OCI-LY1 (cell line): ENCODE results near the gene PDHX.

ENCODE experiments used
- H2AFZ ChIP-seq: fragments of 200-600 bp; sonication (generic), shearing (Covaris generic); 2 replicates; pipeline ENCODE4 v1.6.0; 2014; ENCODE audit warnings: antibody characterized with exemption, mild to moderate bottlenecking, low read length
- H3F3A ChIP-seq: fragments of 200-600 bp; sonication (generic), shearing (Covaris generic); 2 replicates; pipeline ENCODE4 v1.6.0; 2014; ENCODE audit warnings: mild to moderate bottlenecking, antibody characterized with exemption, low read length, moderate library complexity; ENCODE audit not compliant: insufficient read depth
- H3K27ac ChIP-seq: fragments of 200-600 bp; sonication (generic); 2 replicates; pipeline ENCODE4 v1.5.1; 2014; ENCODE audit warnings: low read length, mixed run types, mild to moderate bottlenecking, low read depth; ENCODE audit not compliant: poor library complexity, severe bottlenecking
- H3K27me3 ChIP-seq: fragments of 200-600 bp; sonication (generic); 2 replicates; pipeline ENCODE4 v1.6.0; 2014; ENCODE audit warnings: antibody characterized with exemption, mild to moderate bottlenecking, low read length, moderate library complexity; ENCODE audit not compliant: insufficient read depth
- H3K36me3 ChIP-seq: fragments of 200-600 bp; sonication (generic); 2 replicates; pipeline ENCODE4 v1.6.1; 2014; ENCODE audit warnings: mild to moderate bottlenecking, antibody characterized with exemption, low read length, moderate library complexity, mixed read lengths; ENCODE audit not compliant: insufficient read depth
- H3K4me1 ChIP-seq: fragments of 200-600 bp; sonication (generic); 2 replicates; pipeline ENCODE4 v1.5.1; 2014; ENCODE audit warnings: mild to moderate bottlenecking, low read length, moderate library complexity; ENCODE audit not compliant: insufficient read depth, severe bottlenecking
- H3K4me2 ChIP-seq: fragments of 200-600 bp; sonication (generic), shearing (Covaris generic); 2 replicates; pipeline ENCODE4 v1.6.1; 2014; ENCODE audit warnings: low read length
- H3K4me3 ChIP-seq: fragments of 200-600 bp; sonication (generic); 2 replicates; pipeline ENCODE4 v1.5.1; 2014; ENCODE audit warnings: low read length, low read depth, mild to moderate bottlenecking, mixed read lengths; ENCODE audit not compliant: poor library complexity, severe bottlenecking
- H3K79me2 ChIP-seq: fragments of 200-600 bp; shearing (Covaris generic); 2 replicates; pipeline ENCODE4 v1.6.1; 2016; ENCODE audit warnings: mixed run types, low read length, mixed read lengths; ENCODE audit not compliant: insufficient read depth
- H3K9ac ChIP-seq: fragments of 200-600 bp; sonication (generic), shearing (Covaris generic); 2 replicates; pipeline ENCODE4 v1.6.1; 2014; ENCODE audit warnings: mild to moderate bottlenecking, low read length, mixed read lengths
- H3K9me2 ChIP-seq: fragments of 200-600 bp; sonication (generic), shearing (Covaris generic); 2 replicates; pipeline ENCODE4 v1.6.1; 2014; ENCODE audit warnings: low read depth, mild to moderate bottlenecking, low read length, mixed read lengths
- H3K9me3 ChIP-seq: fragments of 200-600 bp; shearing (Covaris generic); 2 replicates; pipeline ENCODE4 v1.6.1; 2014; ENCODE audit warnings: low read length, mixed read lengths
- H4K20me1 ChIP-seq: fragments of 200-600 bp; sonication (generic), shearing (Covaris generic); 2 replicates; pipeline ENCODE4 v1.6.0; 2016; ENCODE audit warnings: mild to moderate bottlenecking, low read length; ENCODE audit not compliant: insufficient read depth
- CTCF ChIP-seq: fragments of 200-600 bp; sonication (generic), shearing (Covaris generic); IDR thresholded peaks from 2 replicates; pipeline ENCODE4 v1.5.1; 2017; ENCODE audit warnings: mild to moderate bottlenecking, antibody characterized with exemption, low read length, moderate library complexity, mixed read lengths
- EZH2 ChIP-seq: fragments of 200-600 bp; sonication (generic), shearing (Covaris generic); IDR thresholded peaks from 2 replicates; pipeline ENCODE4 v1.8.0; 2017; ENCODE audit warnings: borderline replicate concordance, mixed run types, mild to moderate bottlenecking, antibody characterized with exemption, low read length, moderate library complexity, mixed read lengths

The PDHX gene

GRCh38 chr11:35035894-35036408 is 119.5 kb downstream of the PDHX start:
- Histone ChIP-seq H3K9ac (no peak overlapping the region), H3K4me2 (no peak overlapping the region), H3K4me3 (no peak overlapping the region), H3F3A (no peaks in the 10 kb centered on the region), H3K9me2 (no peaks in the 10 kb centered on the region), H3K4me1 (no peaks in the 10 kb centered on the region), H3K79me2 (no peaks in the 10 kb centered on the region), H2AFZ (no peak overlapping the region), H3K36me3 (no peaks in the 10 kb centered on the region), H3K27me3 (no peaks in the 10 kb centered on the region), H4K20me1 (no peaks in the 10 kb centered on the region), H3K9me3 (no peaks in the 10 kb centered on the region), H3K27ac (no peak overlapping the region)
- TF ChIP-seq CTCF (no peak), EZH2 (no peak)

GRCh38 chr11:35036639-35037038 is 120.2 kb downstream of the PDHX start:
- Histone ChIP-seq H3K4me1 (no peaks in the 10 kb centered on the region), H3K9ac (no peak overlapping the region), H3K27ac (no peak overlapping the region)

GRCh38 chr11:35038211-35038928 is 122.0 kb downstream of the PDHX start:
- H3K4me3 ChIP-seq = no peak overlapping the region
- no peaks in the 10 kb centered on the region for H3F3A ChIP-seq
- H3K36me3 ChIP-seq = no peaks in the 10 kb centered on the region
- no peak overlapping the region for H3K4me2 ChIP-seq
- H3K27me3 ChIP-seq = no peaks in the 10 kb centered on the region
- no peaks in the 10 kb centered on the region for H4K20me1 ChIP-seq
- H3K9me3 ChIP-seq = no peaks in the 10 kb centered on the region
- no peaks in the 10 kb centered on the region for H3K4me1 ChIP-seq
- H3K9ac ChIP-seq = no peak overlapping the region
- no peaks in the 10 kb centered on the region for H3K79me2 ChIP-seq
- no peak overlapping the region for H3K27ac ChIP-seq
- no peak for TF ChIP-seq CTCF
- TF ChIP-seq EZH2 = no peak
- no peaks in the 10 kb centered on the region for H3K9me2 ChIP-seq
- H2AFZ ChIP-seq = no peak overlapping the region

More at GRCh38 chr11:35036639-35037038, 120.2 kb downstream of the PDHX start:
- no peak overlapping the region for H2AFZ ChIP-seq
- no peaks in the 10 kb centered on the region for H3K9me2 ChIP-seq
- no peak overlapping the region for H3K4me2 ChIP-seq
- no peaks in the 10 kb centered on the region for H3K27me3 ChIP-seq
- H3K36me3 ChIP-seq = no peaks in the 10 kb centered on the region
- no peaks in the 10 kb centered on the region for H4K20me1 ChIP-seq
- H3K4me3 ChIP-seq = no peak overlapping the region
- H3F3A ChIP-seq = no peaks in the 10 kb centered on the region
- TF ChIP-seq EZH2 (no peak), CTCF (no peak)
- no peaks in the 10 kb centered on the region for H3K79me2 ChIP-seq
- no peaks in the 10 kb centered on the region for H3K9me3 ChIP-seq
